ENCODE data around the gene SGTA. TPM values are rescaled to one million over a fixed set of nuclear protein-coding genes. Genes with fewer than 3 reads are reported as not detected.
"Not testable (repeated sequence)": the region's sequence is repeated elsewhere in the genome, so short reads cannot be mapped to it uniquely, and the experiment has no call there.

Gene SGTA
- polyA plus RNA-seq, 1 donor: 41.3 TPM

DNA sequence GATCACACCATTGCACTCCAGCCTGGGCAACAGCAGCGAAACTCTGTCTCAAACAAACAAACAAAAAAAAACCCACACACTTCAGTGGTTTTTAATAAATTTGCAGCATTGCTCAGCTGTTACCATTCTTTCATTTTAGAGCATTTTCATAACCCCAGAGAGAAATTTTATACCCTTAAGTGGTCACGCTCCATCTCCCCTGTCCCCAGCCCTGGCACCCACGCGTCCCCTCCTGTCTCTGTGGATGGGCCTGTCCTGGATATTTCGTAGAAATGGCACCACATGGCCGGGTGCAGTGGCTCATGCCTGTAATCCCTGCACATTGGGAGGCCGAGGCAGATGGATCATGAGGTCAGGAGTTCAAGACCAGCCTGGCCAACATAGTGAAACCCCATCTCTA lies 10.1 kb upstream of the SGTA start:
- Histone ChIP-seq H3K9me3 (ENCODE audit: control insufficient read depth, low read depth, low read length) (no peaks in the 10 kb centered on the region), H3K4me1 (ENCODE audit: control insufficient read depth, insufficient read depth, low read length) (no peaks in the 10 kb centered on the region), H3K36me3 (ENCODE audit: control insufficient read depth, insufficient read depth, low read length) (peaks cover 48% of the 10 kb centered on the region), H3K27me3 (ENCODE audit: control insufficient read depth, insufficient read depth, low read length) (no peaks in the 10 kb centered on the region), H3K4me3 (ENCODE audit: low read length) (no peak overlapping the region), H3K27ac (ENCODE audit: low read length) (no peak overlapping the region)
- no CpG with 5 or more reads among the region's 7 CpGs for WGBS (ENCODE audit: insufficient coverage, low lambda C conversion rate)
- DNase-seq: no peak

DNA sequence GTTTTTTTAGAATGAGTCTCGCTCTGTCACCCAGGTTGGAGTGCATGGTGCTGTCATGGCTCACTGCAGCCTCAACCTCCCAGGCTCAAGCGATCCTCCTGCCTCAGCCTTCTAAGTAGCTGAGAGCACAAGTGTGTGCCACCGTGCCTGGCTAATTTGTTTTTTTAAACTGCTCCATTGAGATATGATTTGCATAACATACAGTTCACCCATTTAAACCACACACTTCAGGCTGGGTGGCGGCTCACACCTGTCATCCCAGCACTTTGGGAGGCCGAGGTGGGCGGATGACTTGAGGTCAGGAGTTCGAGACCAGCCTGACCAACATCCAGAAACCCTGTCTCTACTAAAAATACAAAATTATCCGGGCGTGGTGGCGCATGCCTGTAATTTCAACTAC lies 9.6 kb upstream of the SGTA start:
- not testable (repeated sequence) for DNase-seq; H3K4me3 ChIP-seq (ENCODE audit: low read length); H3K27ac ChIP-seq (ENCODE audit: low read length); H3K9me3 ChIP-seq (ENCODE audit: control insufficient read depth, low read depth, low read length); H3K4me1 ChIP-seq (ENCODE audit: control insufficient read depth, insufficient read depth, low read length); H3K27me3 ChIP-seq (ENCODE audit: control insufficient read depth, insufficient read depth, low read length)
- no CpG with 5 or more reads among the region's 10 CpGs for WGBS (ENCODE audit: insufficient coverage, low lambda C conversion rate)
- H3K36me3 ChIP-seq (ENCODE audit: control insufficient read depth, insufficient read depth, low read length): peaks cover 48% of the 10 kb centered on the region

DNA sequence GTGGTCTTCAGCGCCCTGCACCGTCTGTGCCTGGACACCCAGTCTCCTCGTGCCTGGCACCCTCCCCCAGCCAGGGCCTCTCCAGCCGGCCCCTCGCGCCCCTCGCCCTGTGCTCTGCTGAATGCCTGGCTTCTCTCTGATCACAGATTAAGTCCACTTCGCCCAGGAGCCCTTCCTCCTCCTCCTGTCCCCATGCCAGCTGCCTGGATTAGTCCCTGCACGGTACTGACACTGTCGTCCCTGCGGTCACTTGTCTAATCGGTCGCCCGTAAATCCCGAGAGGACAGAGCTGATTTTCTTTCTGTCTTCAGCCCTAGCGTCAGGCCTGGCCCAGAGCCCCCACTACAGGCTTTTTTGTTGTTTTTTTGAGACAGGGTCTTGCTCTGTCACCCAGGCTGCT lies 8.8 kb upstream of the SGTA start:
- no peak overlapping the region for H3K27ac ChIP-seq (ENCODE audit: low read length)
- H3K4me1 ChIP-seq (ENCODE audit: control insufficient read depth, insufficient read depth, low read length): no peaks in the 10 kb centered on the region
- H3K4me3 ChIP-seq (ENCODE audit: low read length): no peak overlapping the region
- H3K36me3 ChIP-seq (ENCODE audit: control insufficient read depth, insufficient read depth, low read length): peaks cover 43% of the 10 kb centered on the region
- H3K9me3 ChIP-seq (ENCODE audit: control insufficient read depth, low read depth, low read length): no peaks in the 10 kb centered on the region
- H3K27me3 ChIP-seq (ENCODE audit: control insufficient read depth, insufficient read depth, low read length): no peaks in the 10 kb centered on the region
- no CpG with 5 or more reads among the region's 16 CpGs for WGBS (ENCODE audit: insufficient coverage, low lambda C conversion rate)
- no peak for DNase-seq

DNA sequence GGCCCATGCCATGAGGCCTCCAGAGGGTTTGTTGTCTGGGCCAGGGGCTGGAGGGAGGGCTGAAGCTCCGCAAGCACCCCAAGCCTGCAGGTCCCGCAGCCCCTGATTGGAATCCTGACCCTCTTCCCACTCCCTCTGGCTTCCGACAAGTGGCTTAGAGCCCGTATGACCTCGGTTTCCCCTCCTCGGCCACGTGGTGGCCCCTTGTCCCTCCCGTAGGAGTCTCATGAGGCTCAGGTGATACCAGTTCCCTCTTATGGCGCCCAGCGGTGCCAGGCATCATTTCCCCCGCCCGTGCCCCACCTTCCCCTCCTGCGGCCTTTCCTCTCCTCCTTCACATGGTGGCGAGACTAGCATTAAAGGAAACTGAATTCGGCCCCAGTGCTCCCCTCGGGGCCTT lies 8.4 kb upstream of the SGTA start:
- H3K4me3 ChIP-seq (ENCODE audit: low read length): no peak overlapping the region
- DNase-seq: no peak
- H3K36me3 ChIP-seq (ENCODE audit: control insufficient read depth, insufficient read depth, low read length): peaks cover 39% of the 10 kb centered on the region
- no peak overlapping the region for H3K27ac ChIP-seq (ENCODE audit: low read length)
- no peaks in the 10 kb centered on the region for H3K4me1 ChIP-seq (ENCODE audit: control insufficient read depth, insufficient read depth, low read length)
- 100% methylated on average over 2 of the region's 16 CpGs for WGBS (ENCODE audit: insufficient coverage, low lambda C conversion rate)
- no peaks in the 10 kb centered on the region for H3K27me3 ChIP-seq (ENCODE audit: control insufficient read depth, insufficient read depth, low read length)
- no peaks in the 10 kb centered on the region for H3K9me3 ChIP-seq (ENCODE audit: control insufficient read depth, low read depth, low read length)

DNA sequence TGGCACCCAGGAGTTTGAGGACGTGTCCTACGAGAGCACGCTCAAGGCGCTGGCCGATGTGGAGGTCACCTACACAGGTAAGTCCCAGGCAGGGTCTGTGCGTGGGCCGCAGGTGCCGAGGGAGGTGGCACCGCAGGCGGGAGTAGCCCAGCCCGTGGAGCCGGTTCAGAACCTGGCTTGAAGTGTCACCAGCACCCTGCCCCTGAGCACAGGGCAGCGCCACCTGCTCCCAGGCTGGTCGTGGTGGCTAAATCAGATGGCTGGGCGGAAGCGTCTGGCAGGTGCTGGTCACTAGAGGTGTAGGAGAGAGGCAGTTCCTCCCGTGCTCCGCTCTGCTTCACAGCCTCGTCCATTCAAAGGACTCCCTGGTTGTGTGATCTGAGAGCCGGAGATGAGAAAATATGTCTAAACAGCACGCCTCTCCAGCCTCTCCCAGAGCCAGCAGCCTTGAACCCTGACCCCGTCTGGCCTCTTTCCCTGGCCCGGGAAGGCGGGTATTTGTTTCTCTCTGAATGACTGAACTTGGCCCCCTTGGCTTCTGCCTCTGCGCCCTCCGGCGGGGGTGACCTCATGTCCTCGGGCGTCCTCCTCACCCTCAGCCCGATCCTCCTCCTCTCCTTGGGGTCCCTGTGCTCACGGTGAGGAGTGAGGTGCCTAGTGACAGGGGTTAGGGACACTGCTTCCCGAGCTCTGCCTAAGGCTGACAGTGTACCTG lies 7.6 kb upstream of the SGTA start:
- no peak for DNase-seq
- H3K4me1 ChIP-seq (ENCODE audit: control insufficient read depth, insufficient read depth, low read length): peaks cover 3% of the 10 kb centered on the region
- H3K4me3 ChIP-seq (ENCODE audit: low read length): no peak overlapping the region
- H3K36me3 ChIP-seq (ENCODE audit: control insufficient read depth, insufficient read depth, low read length): peaks cover 32% of the 10 kb centered on the region
- H3K27me3 ChIP-seq (ENCODE audit: control insufficient read depth, insufficient read depth, low read length): no peaks in the 10 kb centered on the region
- WGBS (ENCODE audit: insufficient coverage, low lambda C conversion rate): no CpG with 5 or more reads among the region's 32 CpGs
- H3K9me3 ChIP-seq (ENCODE audit: control insufficient read depth, low read depth, low read length): no peaks in the 10 kb centered on the region
- no peak overlapping the region for H3K27ac ChIP-seq (ENCODE audit: low read length)

DNA sequence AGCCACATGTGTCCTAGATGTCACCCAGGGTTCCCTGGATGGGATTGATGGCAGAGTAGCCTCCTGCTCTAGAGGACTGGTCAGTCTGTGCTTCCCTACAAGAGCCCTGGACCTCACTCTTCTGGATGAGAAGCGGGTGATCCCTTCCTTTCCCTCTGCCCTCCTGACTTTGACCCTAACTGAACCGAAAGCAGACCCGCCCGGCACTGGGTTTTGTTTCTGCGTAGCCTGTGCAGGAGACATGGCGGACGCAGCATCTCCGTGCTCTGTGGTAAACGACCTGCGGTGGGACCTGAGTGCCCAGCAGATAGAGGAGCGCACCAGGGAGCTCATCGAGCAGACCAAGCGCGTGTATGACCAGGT lies 7.1 kb upstream of the SGTA start:
- Histone ChIP-seq H3K36me3 (ENCODE audit: control insufficient read depth, insufficient read depth, low read length) (peaks cover 26% of the 10 kb centered on the region), H3K4me1 (ENCODE audit: control insufficient read depth, insufficient read depth, low read length) (peaks cover 3% of the 10 kb centered on the region), H3K9me3 (ENCODE audit: control insufficient read depth, low read depth, low read length) (no peaks in the 10 kb centered on the region), H3K4me3 (ENCODE audit: low read length) (no peak overlapping the region), H3K27me3 (ENCODE audit: control insufficient read depth, insufficient read depth, low read length) (no peaks in the 10 kb centered on the region), H3K27ac (ENCODE audit: low read length) (no peak overlapping the region)
- DNase-seq: no peak
- WGBS (ENCODE audit: insufficient coverage, low lambda C conversion rate): no CpG with 5 or more reads among the region's 14 CpGs

DNA sequence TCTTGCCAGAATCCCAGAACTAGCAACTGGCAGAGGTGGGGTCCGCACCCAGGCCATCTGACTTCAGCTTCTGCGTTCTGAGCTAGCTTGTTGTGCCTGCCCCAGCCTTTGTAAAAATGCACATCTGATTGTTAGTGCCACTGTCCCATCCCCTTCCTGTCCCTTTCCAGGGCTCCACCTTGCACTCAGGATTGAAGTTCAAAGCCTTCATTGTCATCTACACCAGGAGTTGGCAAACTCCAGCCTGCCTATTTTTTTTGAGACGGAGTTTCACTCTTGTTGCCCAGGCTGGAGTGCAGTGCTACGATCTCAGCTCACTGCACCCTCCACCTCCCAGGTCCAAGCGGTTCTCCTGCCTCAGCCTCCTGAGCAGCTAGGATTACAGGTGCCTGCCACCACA lies 5.2 kb upstream of the SGTA start:
- no CpG with 5 or more reads among the region's 5 CpGs for WGBS (ENCODE audit: insufficient coverage, low lambda C conversion rate)
- H3K27ac ChIP-seq (ENCODE audit: low read length): no peak overlapping the region
- peaks cover 20% of the 10 kb centered on the region for H3K4me1 ChIP-seq (ENCODE audit: control insufficient read depth, insufficient read depth, low read length)
- H3K27me3 ChIP-seq (ENCODE audit: control insufficient read depth, insufficient read depth, low read length): no peaks in the 10 kb centered on the region
- H3K4me3 ChIP-seq (ENCODE audit: low read length): no peak overlapping the region
- DNase-seq: no peak
- peaks cover 16% of the 10 kb centered on the region for H3K36me3 ChIP-seq (ENCODE audit: control insufficient read depth, insufficient read depth, low read length)
- no peaks in the 10 kb centered on the region for H3K9me3 ChIP-seq (ENCODE audit: control insufficient read depth, low read depth, low read length)

DNA sequence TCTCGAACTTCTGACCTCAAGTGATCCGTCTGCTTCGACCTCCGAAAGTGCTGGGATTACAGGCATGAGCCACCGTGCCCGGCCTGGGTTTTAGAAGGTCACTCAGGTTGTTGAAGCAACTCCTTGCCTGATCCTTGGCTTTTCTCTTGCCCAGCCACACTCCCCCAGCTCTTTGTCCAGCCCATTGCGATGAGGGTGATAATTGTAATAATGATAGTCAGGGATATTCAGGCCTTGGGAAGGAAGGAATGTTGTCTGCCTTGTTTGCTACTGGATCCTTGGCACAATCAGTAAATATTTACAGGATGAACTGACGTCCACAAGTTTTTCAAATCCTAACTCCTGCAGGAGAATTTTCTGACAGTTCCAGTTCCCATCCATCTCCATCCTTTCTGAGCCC lies 4.0 kb upstream of the SGTA start:
- Histone ChIP-seq H3K9me3 (ENCODE audit: control insufficient read depth, low read depth, low read length) (no peaks in the 10 kb centered on the region), H3K27me3 (ENCODE audit: control insufficient read depth, insufficient read depth, low read length) (no peaks in the 10 kb centered on the region), H3K4me3 (ENCODE audit: low read length) (no peak overlapping the region), H3K4me1 (ENCODE audit: control insufficient read depth, insufficient read depth, low read length) (peaks cover 20% of the 10 kb centered on the region), H3K27ac (ENCODE audit: low read length) (no peak overlapping the region), H3K36me3 (ENCODE audit: control insufficient read depth, insufficient read depth, low read length) (peaks cover 16% of the 10 kb centered on the region)
- DNase-seq: no peak
- WGBS (ENCODE audit: insufficient coverage, low lambda C conversion rate): no CpG with 5 or more reads among the region's 8 CpGs

DNA sequence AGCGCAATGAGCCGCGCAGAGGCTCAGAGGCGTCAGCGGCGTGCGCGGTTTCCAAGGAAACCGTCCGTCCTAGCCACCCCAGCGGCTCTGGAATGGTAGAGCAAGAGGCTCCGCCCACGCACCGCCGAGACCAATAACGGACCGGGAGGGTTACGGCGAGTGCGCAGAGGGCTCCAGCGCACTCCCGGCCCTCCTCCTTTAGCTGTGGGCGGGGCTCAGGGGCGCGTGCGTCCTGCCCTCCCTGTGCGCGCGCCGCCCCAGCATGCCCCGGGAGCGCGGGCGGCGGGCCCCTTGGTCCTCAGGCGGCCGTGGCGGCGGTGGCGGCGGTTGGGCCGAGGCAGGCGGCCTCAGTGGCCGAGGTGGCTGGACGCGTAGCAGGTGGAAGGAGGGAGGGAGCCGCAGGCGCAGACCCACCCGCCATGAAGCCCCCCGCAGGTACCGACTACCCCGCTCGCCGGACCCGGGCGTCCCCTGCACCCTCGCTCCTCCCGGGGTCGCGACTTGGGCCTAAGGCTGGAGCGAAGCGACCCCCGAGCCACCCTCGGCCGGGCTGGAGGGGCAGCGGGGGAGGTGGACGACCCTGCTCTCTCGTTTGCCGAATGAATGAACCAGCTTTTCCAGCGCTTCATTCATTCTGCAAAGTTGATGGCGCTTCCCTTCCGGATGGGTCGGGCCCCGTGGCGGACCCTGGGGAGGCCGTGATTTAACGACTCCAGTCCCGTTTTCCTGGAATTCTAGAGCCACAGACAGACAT lies 2.3 kb upstream of the SGTA start, which contains the start of gene THOP1:
Gene THOP1 (plus strand): TSS at position 260 of the 754 bp plus-strand sequence. CDS start 160 bp downstream, at position 420.
- peak; percentile 99 for DNase-seq
- no peaks in the 10 kb centered on the region for H3K9me3 ChIP-seq (ENCODE audit: control insufficient read depth, low read depth, low read length)
- no CpG with 5 or more reads among the region's 78 CpGs for WGBS (ENCODE audit: insufficient coverage, low lambda C conversion rate)
- peak within 1 kb of the TSS; percentile 70 for H3K27ac ChIP-seq (ENCODE audit: low read length)
- no peaks in the 10 kb centered on the region for H3K27me3 ChIP-seq (ENCODE audit: control insufficient read depth, insufficient read depth, low read length)
- peak within 1 kb of the TSS; percentile 91 for H3K4me3 ChIP-seq (ENCODE audit: low read length)
- peaks cover 4% of the 10 kb centered on the region for H3K36me3 ChIP-seq (ENCODE audit: control insufficient read depth, insufficient read depth, low read length)
- H3K4me1 ChIP-seq (ENCODE audit: control insufficient read depth, insufficient read depth, low read length): peaks cover 23% of the 10 kb centered on the region

DNA sequence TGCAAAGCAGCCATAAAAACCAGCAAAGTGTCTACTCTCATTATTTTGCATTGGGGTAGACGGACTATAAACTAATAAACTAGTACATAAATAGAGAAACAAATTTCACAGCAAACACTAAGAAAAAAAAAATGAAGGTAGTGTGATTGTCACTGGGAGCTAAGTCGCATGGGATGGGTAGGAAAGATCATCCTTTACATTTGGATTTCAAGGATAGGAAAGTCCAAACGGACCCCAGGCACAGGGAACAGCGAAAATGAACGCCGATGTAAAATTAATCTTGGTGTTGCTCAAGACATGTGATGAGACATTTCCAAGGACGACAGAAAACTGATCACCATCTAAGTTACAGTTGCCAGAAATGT lies 690 bp upstream of the SGTA start:
- WGBS (ENCODE audit: insufficient coverage, low lambda C conversion rate): 82% methylated on average over 2 of the region's 7 CpGs
- Histone ChIP-seq H3K9me3 (ENCODE audit: control insufficient read depth, low read depth, low read length) (no peaks in the 10 kb centered on the region), H3K4me1 (ENCODE audit: control insufficient read depth, insufficient read depth, low read length) (peaks cover 23% of the 10 kb centered on the region)

More for the DNA sequence above, 690 bp upstream of the SGTA start:
- Histone ChIP-seq H3K27me3 (ENCODE audit: control insufficient read depth, insufficient read depth, low read length) (no peaks in the 10 kb centered on the region), H3K27ac (ENCODE audit: low read length) (peak overlapping the region; percentile 54), H3K4me3 (ENCODE audit: low read length) (no peak overlapping the region), H3K36me3 (ENCODE audit: control insufficient read depth, insufficient read depth, low read length) (peaks cover 2% of the 10 kb centered on the region)
- DNase-seq: no peak
